Mesendoderm (in vitro differentiated cells): ENCODE data around the gene DEFB131A. TPM values are rescaled to one million over a fixed set of nuclear protein-coding genes. Genes with fewer than 3 reads are reported as not detected.
"Not testable (repeated sequence)": the region's sequence is repeated elsewhere in the genome, so short reads cannot be mapped to it uniquely, and the experiment has no call there.

ENCODE experiments used
- DNase-seq: peaks from one replicate; pipeline ENCODE4 v3.0.0; 2013
- H2AK5ac ChIP-seq: 2 replicates; pipeline ENCODE4 v1.6.1; 2013; ENCODE audit warnings: low read length, inconsistent platforms
- H2BK120ac ChIP-seq: 2 replicates; pipeline ENCODE4 v1.6.1; 2013; ENCODE audit warnings: low read depth, mild to moderate bottlenecking, low read length, moderate library complexity, mixed read lengths
- H2BK15ac ChIP-seq: replicated peaks from 2 replicates; pipeline ENCODE4 v1.6.1; 2013; ENCODE audit warnings: low read depth, mild to moderate bottlenecking, moderate library complexity
- H2BK5ac ChIP-seq: 2 replicates; pipeline ENCODE4 v1.6.1; 2013; ENCODE audit warnings: low read length, inconsistent platforms
- H3K18ac ChIP-seq: 2 replicates; pipeline ENCODE4 v1.6.1; 2013; ENCODE audit warnings: mild to moderate bottlenecking, low read length, mixed read lengths
- H3K23ac ChIP-seq: one replicate; pipeline ENCODE4 v1.6.1; 2013; ENCODE audit warnings: low read length
- H3K27ac ChIP-seq: 2 replicates; pipeline ENCODE4 v1.5.1; 2013; ENCODE audit warnings: low read depth, mild to moderate bottlenecking, inconsistent platforms, low read length, moderate library complexity
- H3K27me3 ChIP-seq: 2 replicates; pipeline ENCODE4 v1.6.1; 2013; ENCODE audit warnings: low read length, control low read depth, mild to moderate bottlenecking, inconsistent platforms; ENCODE audit not compliant: insufficient read depth, poor library complexity
- H3K36me3 ChIP-seq: 2 replicates; pipeline ENCODE4 v1.6.1; 2013; ENCODE audit warnings: low read length, inconsistent platforms; ENCODE audit not compliant: control insufficient read depth, insufficient read depth
- H3K4ac ChIP-seq: one replicate; pipeline ENCODE4 v1.6.1; 2013; ENCODE audit warnings: low read depth, mild to moderate bottlenecking, low read length, moderate library complexity
- H3K4me1 ChIP-seq: 2 replicates; pipeline ENCODE4 v1.6.1; 2013; ENCODE audit warnings: low read depth, low read length, inconsistent platforms; ENCODE audit not compliant: control insufficient read depth
- H3K4me2 ChIP-seq: 2 replicates; pipeline ENCODE4 v1.6.1; 2013; ENCODE audit warnings: low read length
- H3K4me3 ChIP-seq: 2 replicates; pipeline ENCODE4 v1.5.1; 2013; ENCODE audit warnings: mild to moderate bottlenecking, low read length
- H3K56ac ChIP-seq: one replicate; pipeline ENCODE4 v1.6.1; 2013; ENCODE audit warnings: low read length
- H3K79me1 ChIP-seq: 2 replicates; pipeline ENCODE4 v1.6.1; 2013; ENCODE audit warnings: low read length, inconsistent platforms
- H3K79me2 ChIP-seq: 2 replicates; pipeline ENCODE4 v1.6.1; 2013; ENCODE audit warnings: mild to moderate bottlenecking, low read length; ENCODE audit not compliant: control insufficient read depth, insufficient read depth
- H3K9ac ChIP-seq: 2 replicates; pipeline ENCODE4 v1.6.1; 2013; ENCODE audit warnings: low read length, inconsistent platforms
- H4K5ac ChIP-seq: one replicate; pipeline ENCODE4 v1.6.1; 2013; ENCODE audit warnings: low read length
- H4K8ac ChIP-seq: one replicate; pipeline ENCODE4 v1.6.1; 2013; ENCODE audit warnings: low read depth, mild to moderate bottlenecking, control low read depth, low read length, moderate library complexity
- WGBS: extraction: QIAGEN DNeasy Blood & Tissue Kit; methylation state at CpG from one replicate; pipeline ENCODE4 v1.1.7; 2013; ENCODE audit warnings: low lambda C conversion rate, missing lambda C conversion rate; ENCODE audit not compliant: insufficient coverage; ENCODE audit errors: extremely low coverage; 5-methylcytosine and 5-hydroxymethylcytosine counted together
- polyA plus RNA-seq, 2 experiments: library from polyadenylated mRNA; stranded (reverse); fragments of 200-250 nt; gene quantifications; one replicate each; pipeline ENCODE4 v1.2.3, GENCODE V29; 2013

Gene DEFB131A
- not detected for polyA plus RNA-seq (2013, experiment 1 of 2)
- not detected for polyA plus RNA-seq (2013, experiment 2 of 2)

GRCh38 chr4:9444114-9444513, at the start of gene DEFB131A:
Gene DEFB131A (plus strand): TSS chr4:9444414. CDS start chr4:9444534, 120 bp downstream.
- H2BK15ac ChIP-seq, H3K79me1 ChIP-seq, H3K9ac ChIP-seq, H2AK5ac ChIP-seq, H3K4me2 ChIP-seq, H3K4ac ChIP-seq, H2BK120ac ChIP-seq, H3K23ac ChIP-seq, DNase-seq, H3K18ac ChIP-seq, H4K8ac ChIP-seq, H4K5ac ChIP-seq, H3K4me1 ChIP-seq, H3K56ac ChIP-seq, H2BK5ac ChIP-seq, H3K27ac ChIP-seq, H3K79me2 ChIP-seq, H3K27me3 ChIP-seq, H3K36me3 ChIP-seq, H3K4me3 ChIP-seq: not testable (repeated sequence)
- no CpG with 5 or more reads among the region's 3 CpGs for whole genome bisulfite sequencing

- not testable (repeated sequence) for H3K36me3 ChIP-seq, H3K79me1 ChIP-seq, H3K4ac ChIP-seq, H2BK15ac ChIP-seq, H4K5ac ChIP-seq, H3K79me2 ChIP-seq, H4K8ac ChIP-seq, H3K4me3 ChIP-seq, H3K56ac ChIP-seq, H3K27ac ChIP-seq, H2BK120ac ChIP-seq, H3K23ac ChIP-seq, H3K27me3 ChIP-seq, H2AK5ac ChIP-seq, DNase-seq, H3K9ac ChIP-seq, H3K4me1 ChIP-seq, H2BK5ac ChIP-seq, H3K4me2 ChIP-seq, H3K18ac ChIP-seq
- no CpG with 5 or more reads among the region's 2 CpGs for WGBS
These were observed 38.4 kb upstream of the DEFB131A start for GRCh38 chr4:9405774-9406173.

DNA sequence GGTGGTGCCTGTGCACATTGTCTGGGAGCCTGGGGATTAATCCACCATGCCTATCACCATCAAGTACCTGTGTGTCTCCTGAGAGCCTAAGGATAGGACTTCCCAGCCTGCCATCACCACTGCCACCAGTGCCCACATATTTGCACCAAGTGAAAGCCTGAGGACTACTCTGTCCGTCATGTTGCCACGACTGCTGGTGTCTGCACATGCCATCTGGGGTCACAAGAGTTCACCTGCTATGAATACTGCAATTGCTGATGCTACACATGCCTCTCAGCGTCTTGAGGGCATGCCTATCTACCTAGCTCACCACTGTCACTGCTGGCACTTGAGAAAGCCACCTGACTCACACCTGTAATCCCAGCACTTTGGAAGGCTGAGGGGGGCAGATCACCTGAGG, 37.7 kb upstream of the DEFB131A start:
- not testable (repeated sequence) for H2BK15ac ChIP-seq, H2BK5ac ChIP-seq, DNase-seq, H3K4me3 ChIP-seq, H3K79me1 ChIP-seq, H2BK120ac ChIP-seq, H3K23ac ChIP-seq, H3K27me3 ChIP-seq, H3K4ac ChIP-seq, H3K4me2 ChIP-seq, H3K79me2 ChIP-seq, H3K18ac ChIP-seq, H4K8ac ChIP-seq, H3K9ac ChIP-seq, H3K36me3 ChIP-seq, H4K5ac ChIP-seq, H3K4me1 ChIP-seq, H3K27ac ChIP-seq, H2AK5ac ChIP-seq, H3K56ac ChIP-seq
- no CpG with 5 or more reads among the region's 3 CpGs for WGBS

GRCh38 chr4:9409793-9410192, 34.4 kb upstream of the DEFB131A start:
- DNase-seq = no peak
- H3K56ac ChIP-seq = no peak overlapping the region
- no peak overlapping the region for H4K5ac ChIP-seq
- H3K27ac ChIP-seq = no peak overlapping the region
- H3K79me2 ChIP-seq = no peaks in the 10 kb centered on the region
- H3K27me3 ChIP-seq = no peaks in the 10 kb centered on the region
- H2AK5ac ChIP-seq = no peak overlapping the region
- no peaks in the 10 kb centered on the region for H3K36me3 ChIP-seq
- no peak overlapping the region for H3K18ac ChIP-seq
- no peaks in the 10 kb centered on the region for H3K79me1 ChIP-seq
- H3K9ac ChIP-seq = no peak overlapping the region
- H2BK5ac ChIP-seq = no peak overlapping the region
- no peak overlapping the region for H3K4me3 ChIP-seq
- H2BK15ac ChIP-seq = no peak overlapping the region
- H4K8ac ChIP-seq = no peak overlapping the region
- no CpG with 5 or more reads among the region's 13 CpGs for WGBS
- H3K4me2 ChIP-seq = no peak overlapping the region
- no peak overlapping the region for H3K23ac ChIP-seq
- H2BK120ac ChIP-seq = no peak overlapping the region
- no peak overlapping the region for H3K4ac ChIP-seq
- H3K4me1 ChIP-seq = no peaks in the 10 kb centered on the region

DNA sequence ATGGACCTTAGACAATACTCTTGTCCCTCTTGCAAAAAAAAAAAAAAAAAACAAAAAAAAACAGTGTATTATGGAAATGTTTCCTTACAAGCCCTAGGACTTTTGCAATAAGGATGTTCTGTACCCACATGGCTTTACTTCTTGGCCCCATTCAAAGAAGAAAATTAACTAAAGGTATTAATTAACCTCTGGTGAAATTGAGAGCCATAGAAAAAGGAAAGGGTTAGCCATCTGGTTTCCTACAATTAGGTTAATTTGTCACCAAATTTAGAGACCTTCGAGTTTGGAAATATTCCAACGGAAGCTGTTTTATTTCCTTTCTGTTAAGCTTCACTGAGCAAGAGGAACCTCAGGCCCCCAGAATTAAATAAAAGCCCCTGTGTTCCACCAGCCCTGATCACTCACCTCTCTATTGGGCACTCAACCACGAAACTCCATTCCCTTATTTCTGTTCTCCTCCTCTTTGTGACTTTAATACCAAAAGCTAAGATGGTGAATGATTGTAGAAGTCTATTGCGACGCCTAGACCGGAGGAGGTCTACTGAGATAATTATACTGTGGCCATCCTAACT, 22.2 kb upstream of the DEFB131A start:
- H4K8ac ChIP-seq, H3K27me3 ChIP-seq, H2BK15ac ChIP-seq, H2AK5ac ChIP-seq, H2BK5ac ChIP-seq, H3K4me2 ChIP-seq, H3K56ac ChIP-seq, H3K18ac ChIP-seq, H3K4me1 ChIP-seq, H3K4me3 ChIP-seq, H3K79me1 ChIP-seq, H3K9ac ChIP-seq, H4K5ac ChIP-seq, H3K4ac ChIP-seq, H3K27ac ChIP-seq, H3K79me2 ChIP-seq, DNase-seq, H2BK120ac ChIP-seq, H3K23ac ChIP-seq, H3K36me3 ChIP-seq: not testable (repeated sequence)
- WGBS = no CpG with 5 or more reads among the region's 6 CpGs

GRCh38 chr4:9425916-9426315, 18.3 kb upstream of the DEFB131A start:
- not testable (repeated sequence) for H4K8ac ChIP-seq, H3K9ac ChIP-seq, H3K79me2 ChIP-seq, H4K5ac ChIP-seq, DNase-seq, H3K18ac ChIP-seq, H3K56ac ChIP-seq, H3K27me3 ChIP-seq, H2BK5ac ChIP-seq, H3K27ac ChIP-seq, H3K23ac ChIP-seq, H2BK15ac ChIP-seq, H3K4me3 ChIP-seq, H3K4me2 ChIP-seq, H3K79me1 ChIP-seq, H2AK5ac ChIP-seq, H2BK120ac ChIP-seq, H3K4me1 ChIP-seq, H3K36me3 ChIP-seq, H3K4ac ChIP-seq
- no CpG with 5 or more reads among the region's 1 CpG for WGBS
